ENCODE results near the gene CFL2. TPM values are rescaled to one million over a fixed set of nuclear protein-coding genes. Genes with fewer than 3 reads are reported as not detected.
A peak's percentile ranks its signal among the peaks of the same experiment; 100 is the strongest.

CFL2 gene
- total and polyA plus RNA-seq, 2 of the 13 experiments (the other 11 are each of a cell fraction or from before 2014, with no cell fraction given) = 114 to 158 TPM

- TF ChIP-seq, protein P1, sequence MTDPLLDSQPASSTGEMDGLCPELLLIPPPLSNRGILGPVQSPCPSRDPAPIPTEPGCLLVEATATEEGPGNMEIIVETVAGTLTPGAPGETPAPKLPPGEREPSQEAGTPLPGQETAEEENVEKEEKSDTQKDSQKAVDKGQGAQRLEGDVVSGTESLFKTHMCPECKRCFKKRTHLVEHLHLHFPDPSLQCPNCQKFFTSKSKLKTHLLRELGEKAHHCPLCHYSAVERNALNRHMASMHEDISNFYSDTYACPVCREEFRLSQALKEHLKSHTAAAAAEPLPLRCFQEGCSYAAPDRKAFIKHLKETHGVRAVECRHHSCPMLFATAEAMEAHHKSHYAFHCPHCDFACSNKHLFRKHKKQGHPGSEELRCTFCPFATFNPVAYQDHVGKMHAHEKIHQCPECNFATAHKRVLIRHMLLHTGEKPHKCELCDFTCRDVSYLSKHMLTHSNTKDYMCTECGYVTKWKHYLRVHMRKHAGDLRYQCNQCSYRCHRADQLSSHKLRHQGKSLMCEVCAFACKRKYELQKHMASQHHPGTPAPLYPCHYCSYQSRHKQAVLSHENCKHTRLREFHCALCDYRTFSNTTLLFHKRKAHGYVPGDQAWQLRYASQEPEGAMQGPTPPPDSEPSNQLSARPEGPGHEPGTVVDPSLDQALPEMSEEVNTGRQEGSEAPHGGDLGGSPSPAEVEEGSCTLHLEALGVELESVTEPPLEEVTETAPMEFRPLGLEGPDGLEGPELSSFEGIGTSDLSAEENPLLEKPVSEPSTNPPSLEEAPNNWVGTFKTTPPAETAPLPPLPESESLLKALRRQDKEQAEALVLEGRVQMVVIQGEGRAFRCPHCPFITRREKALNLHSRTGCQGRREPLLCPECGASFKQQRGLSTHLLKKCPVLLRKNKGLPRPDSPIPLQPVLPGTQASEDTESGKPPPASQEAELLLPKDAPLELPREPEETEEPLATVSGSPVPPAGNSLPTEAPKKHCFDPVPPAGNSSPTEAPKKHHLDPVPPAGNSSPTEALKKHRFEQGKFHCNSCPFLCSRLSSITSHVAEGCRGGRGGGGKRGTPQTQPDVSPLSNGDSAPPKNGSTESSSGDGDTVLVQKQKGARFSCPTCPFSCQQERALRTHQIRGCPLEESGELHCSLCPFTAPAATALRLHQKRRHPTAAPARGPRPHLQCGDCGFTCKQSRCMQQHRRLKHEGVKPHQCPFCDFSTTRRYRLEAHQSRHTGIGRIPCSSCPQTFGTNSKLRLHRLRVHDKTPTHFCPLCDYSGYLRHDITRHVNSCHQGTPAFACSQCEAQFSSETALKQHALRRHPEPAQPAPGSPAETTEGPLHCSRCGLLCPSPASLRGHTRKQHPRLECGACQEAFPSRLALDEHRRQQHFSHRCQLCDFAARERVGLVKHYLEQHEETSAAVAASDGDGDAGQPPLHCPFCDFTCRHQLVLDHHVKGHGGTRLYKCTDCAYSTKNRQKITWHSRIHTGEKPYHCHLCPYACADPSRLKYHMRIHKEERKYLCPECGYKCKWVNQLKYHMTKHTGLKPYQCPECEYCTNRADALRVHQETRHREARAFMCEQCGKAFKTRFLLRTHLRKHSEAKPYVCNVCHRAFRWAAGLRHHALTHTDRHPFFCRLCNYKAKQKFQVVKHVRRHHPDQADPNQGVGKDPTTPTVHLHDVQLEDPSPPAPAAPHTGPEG (CRISPR knock-in tag; IDR thresholded peaks at IDR 0.05) = peak; percentile 37
- peak; percentile 96 for TF ChIP-seq EEA1 (CRISPR knock-in tag; IDR thresholded peaks at IDR 0.05; ENCODE audit: borderline replicate concordance)
- TF ChIP-seq REL (CRISPR knock-in tag; conservative IDR thresholded peaks at IDR 0.05) = peak; percentile 91; the same call in 1 of the 2 replicates
- peak; percentile 44; the same call in 1 of the 2 replicates for TF ChIP-seq KLF11 (CRISPR knock-in tag; IDR thresholded peaks at IDR 0.05)
- TF ChIP-seq ZNF138 (CRISPR knock-in tag; IDR thresholded peaks at IDR 0.05; ENCODE audit: low read depth) = peak; percentile 61
- TF ChIP-seq TEF (CRISPR knock-in tag; IDR thresholded peaks at IDR 0.05) = 0 out of 2 replicates have a peak, but pooled peaks have one; percentile 70
- TF ChIP-seq SIX4 (CRISPR knock-in tag; IDR thresholded peaks at IDR 0.05) = no peak
- TF ChIP-seq SATB2 (CRISPR knock-in tag; IDR thresholded peaks at IDR 0.05) = peak; percentile 56; the same call in 1 of the 2 replicates
- TF ChIP-seq MYC (CRISPR knock-in tag; IDR thresholded peaks at IDR 0.05; ENCODE audit: borderline replicate concordance) = peak; percentile 81
- no peak for TF ChIP-seq PAF1 (CRISPR knock-in tag; IDR thresholded peaks at IDR 0.05)
- peak; percentile 76; the same call in 1 of the 2 replicates for TF ChIP-seq ZBTB46 (CRISPR knock-in tag; IDR thresholded peaks at IDR 0.05; ENCODE audit: borderline replicate concordance)
- TF ChIP-seq CC2D1A (CRISPR knock-in tag; IDR thresholded peaks at IDR 0.05) = no peak
- TF ChIP-seq HMG20B (CRISPR knock-in tag; conservative IDR thresholded peaks at IDR 0.05) = peak; percentile 55; the same call in 1 of the 2 replicates
- peak; percentile 68; the same call in 1 of the 2 replicates for TF ChIP-seq ZNF577 (CRISPR knock-in tag; IDR thresholded peaks at IDR 0.05; ENCODE audit: borderline replicate concordance, low read depth)
Measured at GRCh38 chr14:34714320-34715126, at the start of gene CFL2 (continued).

Measured in HepG2 (cell line).